NB4 (cell line): ENCODE data around the gene WNT9B.

Experiments
- POLR2A ChIP-seq: IDR thresholded peaks from 2 replicates; pipeline ENCODE4 v1.6.1; 2011; ENCODE audit warnings: mild to moderate bottlenecking; ENCODE audit not compliant: insufficient read length; ENCODE audit errors: extremely low read depth
- TF ChIP-seq, protein P1 (sequence below): IDR thresholded peaks from 2 replicates; pipeline ENCODE4 v1.6.1; 2011; ENCODE audit warnings: low read depth, low read length
- TF ChIP-seq, protein P2 (sequence below): IDR thresholded peaks from one replicate; pipeline ENCODE4 v1.5.1; 2012; ENCODE audit warnings: low read depth, low read length

DNA sequence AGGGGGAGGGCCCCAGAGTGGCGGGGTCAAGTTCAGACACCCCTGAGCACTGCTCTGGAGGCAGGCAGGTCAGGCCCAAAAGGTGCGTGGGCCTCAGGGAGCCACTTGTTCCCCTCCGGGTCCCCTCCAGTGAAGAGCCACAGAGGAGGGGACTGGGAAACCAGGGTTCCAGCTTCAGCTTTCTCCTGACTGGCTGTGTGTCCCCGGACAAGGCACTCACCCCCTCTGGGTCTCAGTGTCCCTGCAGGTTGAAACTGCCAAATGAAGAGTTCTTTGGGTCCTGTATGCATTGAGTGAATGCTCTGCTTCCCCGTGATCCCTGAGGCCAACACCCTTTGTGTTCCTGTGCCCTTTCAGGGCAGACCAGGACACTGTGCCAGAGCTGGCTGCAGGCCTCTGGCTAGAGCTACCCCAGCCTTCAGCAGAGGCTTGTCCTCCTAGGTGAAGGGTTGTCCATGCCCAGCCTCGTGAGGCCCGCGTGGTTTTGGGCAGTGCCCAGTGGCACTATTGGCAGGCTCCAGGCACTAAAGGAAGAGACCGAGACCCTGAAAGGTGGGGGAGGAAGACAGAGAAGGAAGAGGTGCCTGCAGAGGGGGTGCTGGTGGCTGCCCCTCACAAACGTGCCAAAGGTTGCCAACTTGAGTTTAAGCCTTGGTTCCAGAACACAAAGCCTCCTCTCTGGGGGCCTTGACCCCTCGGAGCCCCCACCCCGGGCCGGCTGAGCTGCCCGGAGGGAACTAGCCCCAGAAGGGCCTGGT lies 19.6 kb upstream of the WNT9B start:
- TF ChIP-seq POLR2A, result no peak
- TF ChIP-seq, protein P1, sequence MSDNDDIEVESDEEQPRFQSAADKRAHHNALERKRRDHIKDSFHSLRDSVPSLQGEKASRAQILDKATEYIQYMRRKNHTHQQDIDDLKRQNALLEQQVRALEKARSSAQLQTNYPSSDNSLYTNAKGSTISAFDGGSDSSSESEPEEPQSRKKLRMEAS, result no peak
- TF ChIP-seq, protein P2, sequence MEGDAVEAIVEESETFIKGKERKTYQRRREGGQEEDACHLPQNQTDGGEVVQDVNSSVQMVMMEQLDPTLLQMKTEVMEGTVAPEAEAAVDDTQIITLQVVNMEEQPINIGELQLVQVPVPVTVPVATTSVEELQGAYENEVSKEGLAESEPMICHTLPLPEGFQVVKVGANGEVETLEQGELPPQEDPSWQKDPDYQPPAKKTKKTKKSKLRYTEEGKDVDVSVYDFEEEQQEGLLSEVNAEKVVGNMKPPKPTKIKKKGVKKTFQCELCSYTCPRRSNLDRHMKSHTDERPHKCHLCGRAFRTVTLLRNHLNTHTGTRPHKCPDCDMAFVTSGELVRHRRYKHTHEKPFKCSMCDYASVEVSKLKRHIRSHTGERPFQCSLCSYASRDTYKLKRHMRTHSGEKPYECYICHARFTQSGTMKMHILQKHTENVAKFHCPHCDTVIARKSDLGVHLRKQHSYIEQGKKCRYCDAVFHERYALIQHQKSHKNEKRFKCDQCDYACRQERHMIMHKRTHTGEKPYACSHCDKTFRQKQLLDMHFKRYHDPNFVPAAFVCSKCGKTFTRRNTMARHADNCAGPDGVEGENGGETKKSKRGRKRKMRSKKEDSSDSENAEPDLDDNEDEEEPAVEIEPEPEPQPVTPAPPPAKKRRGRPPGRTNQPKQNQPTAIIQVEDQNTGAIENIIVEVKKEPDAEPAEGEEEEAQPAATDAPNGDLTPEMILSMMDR, result no peak
